Measurements from ENCODE around the gene ZBTB21.
A peak's percentile ranks its signal among the peaks of the same experiment; 100 is the strongest.

The ZBTB21 gene

DNA sequence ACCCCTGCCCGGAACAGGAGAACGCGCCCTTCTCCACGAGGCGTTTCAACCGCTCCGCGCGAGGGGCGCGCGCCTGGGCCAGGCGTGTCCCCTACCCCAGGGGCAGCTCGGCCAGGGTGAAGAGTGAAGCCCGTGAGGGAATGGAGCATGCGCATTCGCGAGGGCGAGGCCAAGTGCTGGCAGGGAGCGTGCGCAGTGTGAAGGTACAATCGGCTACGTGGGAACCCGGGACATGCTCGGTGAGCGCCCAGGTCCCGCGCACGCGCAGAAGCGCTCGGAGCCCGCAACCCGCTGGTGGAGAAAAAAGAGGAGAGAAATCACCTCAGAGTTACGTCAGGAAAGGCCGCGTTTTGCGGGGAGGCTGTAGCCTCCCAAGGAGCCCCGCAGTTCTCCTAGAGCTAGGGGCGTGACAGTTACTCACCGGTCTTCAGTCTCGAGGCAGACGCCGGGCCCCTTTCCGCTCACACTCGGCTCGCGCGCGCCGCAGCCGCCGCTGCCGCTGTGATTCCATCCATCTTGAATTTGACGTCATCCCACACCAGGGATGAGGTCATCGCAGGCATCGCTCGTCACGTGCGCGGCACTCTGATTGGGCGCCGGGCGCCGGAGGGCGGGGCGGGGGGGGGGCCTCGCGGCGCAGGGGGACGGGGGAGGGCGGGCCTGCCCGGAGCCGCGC is at the start of gene ZBTB21:
TSS of gene ZBTB21 (minus strand) at position 530 of the 676 bp plus-strand sequence. CDS start 16,265 bp downstream, outside the sequence.
- peak; percentile 99 for DNase-seq (ENCODE audit: low spot score)

GRCh38 chr21:42059721-42060120 is 49.6 kb upstream of the ZBTB21 start:
- DNase-seq (ENCODE audit: low spot score) = no peak

DNA sequence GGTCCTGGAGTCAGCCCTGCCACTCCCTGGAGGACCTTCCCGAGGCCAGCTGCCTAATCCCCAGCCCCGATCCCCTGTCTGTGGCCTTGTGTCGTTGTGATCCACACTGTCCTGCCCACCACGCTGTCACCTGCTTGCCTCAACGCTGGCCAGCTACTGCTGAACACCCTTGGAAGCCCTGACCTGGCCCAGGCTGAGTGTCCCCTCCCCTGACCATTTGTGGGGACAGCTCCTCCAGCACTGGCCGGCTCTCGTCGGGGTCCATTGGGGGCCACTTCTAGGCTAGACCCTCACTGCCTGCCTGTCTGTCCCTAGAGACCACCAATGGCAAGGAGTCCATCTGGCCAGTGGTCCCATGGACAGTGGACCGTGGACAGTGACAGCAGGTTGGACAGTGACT is 49.0 kb upstream of the ZBTB21 start:
- DNase-seq (ENCODE audit: low spot score) = no peak

DNA sequence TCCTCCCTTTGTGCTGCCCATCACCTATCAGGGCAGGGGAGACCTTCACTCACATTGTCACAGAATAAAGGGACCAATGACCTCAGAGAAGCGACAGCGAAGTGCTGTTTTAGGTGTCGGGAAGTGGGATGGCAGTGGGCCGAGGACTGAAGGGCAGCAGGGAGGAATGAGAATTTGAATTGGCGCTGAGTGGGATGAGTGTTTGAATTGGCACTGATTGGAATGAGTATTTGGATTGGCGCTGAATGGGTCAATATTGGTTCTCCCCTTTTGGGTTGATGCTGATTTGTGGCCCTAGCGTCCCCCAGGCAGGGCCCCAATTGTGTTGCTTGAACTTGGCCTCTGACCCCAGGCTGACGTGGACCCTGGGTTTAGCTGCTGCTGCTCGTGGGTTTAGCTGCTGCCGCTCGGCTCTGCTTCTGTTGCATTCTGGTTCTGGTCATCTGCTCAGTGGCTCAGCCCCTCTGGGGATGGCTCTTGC is 48.5 kb upstream of the ZBTB21 start:
- DNase-seq (ENCODE audit: low spot score) = no peak

GRCh38 chr21:42057851-42058437 is 47.8 kb upstream of the ZBTB21 start:
- DNase-seq (ENCODE audit: low spot score) = no peak

- DNase-seq (ENCODE audit: low spot score) = peak; percentile 71
Measured at GRCh38 chr21:42056996-42057689, 47.0 kb upstream of the ZBTB21 start.

GRCh38 chr21:42056468-42056867 is 46.3 kb upstream of the ZBTB21 start:
- no peak for DNase-seq (ENCODE audit: low spot score)

GRCh38 chr21:42055425-42055824 is 45.3 kb upstream of the ZBTB21 start:
- DNase-seq (ENCODE audit: low spot score) = no peak

- no peak for DNase-seq (ENCODE audit: low spot score)
Measured at GRCh38 chr21:42051788-42052187, 41.6 kb upstream of the ZBTB21 start.

DNA sequence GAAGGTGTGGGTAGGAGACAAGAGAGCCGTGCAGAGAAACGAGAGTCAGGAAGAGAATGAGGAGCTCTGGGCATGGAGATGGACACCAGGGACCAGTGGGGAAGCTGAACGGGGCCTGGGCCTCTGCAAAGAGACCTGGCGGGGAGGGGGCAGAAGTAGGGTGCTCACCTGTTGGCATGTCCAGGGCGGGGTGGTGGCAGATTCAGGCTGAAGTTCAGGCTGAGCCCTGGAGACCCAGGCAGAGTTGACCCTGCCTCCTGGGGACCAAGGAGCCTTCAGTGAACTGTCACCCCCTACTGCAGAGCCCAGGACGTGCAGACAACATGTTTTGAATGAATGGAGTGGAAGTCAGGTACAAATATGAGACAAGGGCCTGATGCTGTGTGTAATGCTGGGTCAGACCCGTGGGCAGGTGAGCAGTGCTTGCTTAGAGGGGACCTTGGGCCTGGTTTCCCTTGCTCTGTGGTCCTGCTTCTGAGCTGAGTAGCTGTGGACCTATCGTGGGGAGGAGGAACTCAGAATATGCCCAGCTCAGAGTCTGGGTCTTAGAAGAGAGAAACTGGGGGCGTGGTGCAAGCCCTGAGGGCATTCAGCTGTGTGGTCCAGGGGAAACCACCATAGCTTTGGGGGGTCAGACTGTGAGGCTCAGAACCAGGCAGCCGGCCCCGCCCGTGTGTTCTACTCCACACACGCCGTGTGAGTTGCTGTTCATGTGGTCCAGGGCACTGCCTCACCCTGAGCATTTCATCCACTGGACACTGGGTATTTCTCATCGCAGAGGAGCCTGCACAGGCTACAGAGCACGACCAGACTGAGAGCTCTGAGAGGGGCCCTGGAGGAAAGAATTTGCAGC is 39.6 kb upstream of the ZBTB21 start:
- DNase-seq (ENCODE audit: low spot score) = no peak

DNA sequence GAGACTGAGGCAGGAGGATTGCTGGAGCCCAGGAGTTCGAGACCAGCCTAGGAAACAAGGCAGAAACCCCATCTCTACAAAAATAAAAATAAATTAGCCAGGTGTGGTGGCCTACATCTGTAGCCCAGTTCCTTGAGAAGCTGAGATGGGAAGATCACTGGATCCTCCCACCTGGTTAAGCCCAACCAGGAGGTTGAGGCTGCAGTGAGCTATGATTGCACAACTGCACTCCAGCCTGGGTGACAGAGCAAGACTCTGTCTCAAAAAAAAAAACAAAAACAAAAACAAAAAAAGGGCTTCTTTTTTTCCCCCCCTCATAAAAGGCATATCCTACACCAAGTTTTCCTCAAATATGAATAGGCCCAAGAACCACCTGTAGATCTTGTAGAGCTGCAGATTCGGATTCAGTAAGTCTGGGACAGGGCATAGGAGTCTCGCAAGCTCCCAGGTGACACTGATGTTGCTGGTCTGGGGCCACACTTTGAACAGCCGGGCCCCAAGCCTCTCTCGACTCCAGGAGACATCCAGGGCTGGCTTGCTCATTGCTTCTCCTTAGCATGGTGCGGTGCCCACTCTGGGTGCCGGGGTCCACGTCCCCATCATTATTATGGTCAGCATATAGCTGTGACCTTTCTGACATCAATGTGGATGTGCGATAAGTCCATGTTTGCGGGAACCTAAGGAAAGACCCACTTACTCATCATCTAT is 38.9 kb upstream of the ZBTB21 start:
- no peak for DNase-seq (ENCODE audit: low spot score)

DNA sequence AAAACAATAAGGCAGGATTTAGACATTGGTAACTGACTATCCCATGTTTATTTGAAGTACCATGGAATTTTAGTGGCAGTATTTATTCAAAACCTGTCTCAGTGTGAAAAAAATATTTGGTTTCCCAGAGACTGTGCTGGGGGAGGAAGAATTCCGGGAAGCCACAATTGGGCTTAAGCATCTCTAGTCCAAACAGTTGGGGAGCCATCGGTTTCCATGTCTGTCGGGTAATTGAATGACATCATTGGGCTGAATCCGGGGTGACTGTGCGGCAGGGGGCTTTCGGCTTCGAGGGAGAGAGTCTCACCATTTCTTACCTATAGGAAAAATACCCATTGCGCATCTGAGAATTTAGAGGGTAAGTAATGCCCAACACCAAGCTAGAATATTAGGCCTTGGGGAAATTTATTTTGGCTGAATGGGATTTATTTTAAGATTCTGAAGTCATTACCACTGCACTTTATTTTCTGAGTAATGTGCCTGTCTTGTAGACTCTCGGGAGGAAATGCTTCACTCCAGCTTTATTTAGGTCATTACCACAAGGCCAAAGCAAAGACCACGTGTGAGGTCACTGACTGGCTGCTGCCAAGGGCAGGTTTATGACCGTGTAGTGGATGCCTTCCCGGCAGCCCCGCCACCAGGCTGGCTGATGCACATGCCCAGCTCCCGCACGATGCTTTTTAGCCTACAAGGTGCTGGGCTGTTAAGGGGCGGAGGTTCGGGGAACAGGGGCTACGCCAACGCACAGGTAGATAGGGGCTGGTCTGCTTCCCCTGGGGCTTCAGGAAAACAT is 37.9 kb upstream of the ZBTB21 start:
- DNase-seq (ENCODE audit: low spot score) = no peak

DNA sequence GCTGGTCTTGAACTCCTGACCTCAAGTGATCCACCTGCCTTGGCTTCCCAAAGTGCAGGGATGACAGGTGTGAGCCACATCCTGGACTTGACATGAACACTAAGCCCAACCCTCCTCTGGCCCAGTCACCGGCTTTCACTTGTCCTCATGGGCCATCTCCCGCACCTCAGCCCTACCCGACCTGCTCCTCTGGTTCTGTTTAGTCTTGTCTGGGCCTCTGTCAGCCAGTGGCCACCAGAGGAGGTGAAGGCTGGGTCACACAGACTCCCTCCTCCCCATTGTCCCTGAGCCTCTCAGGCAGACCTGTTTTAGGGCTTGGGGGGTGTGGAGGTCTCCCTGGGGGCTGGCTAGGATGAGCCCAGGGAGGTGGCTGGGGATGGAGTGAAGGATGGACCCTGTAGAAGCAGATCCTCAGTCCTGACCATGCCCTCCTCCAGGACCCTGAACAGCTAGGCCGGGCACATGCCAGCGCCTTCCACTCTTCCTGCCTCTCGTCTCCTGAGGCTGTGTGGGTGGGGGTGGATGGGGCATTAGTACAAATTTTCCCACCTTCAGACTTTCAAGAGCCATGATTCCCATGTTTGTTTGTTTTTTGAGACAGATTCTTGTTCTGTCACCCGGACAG is 34.8 kb upstream of the ZBTB21 start:
- DNase-seq (ENCODE audit: low spot score) = no peak

- DNase-seq (ENCODE audit: low spot score) = no peak
Measured at GRCh38 chr21:42043961-42044360, 33.8 kb upstream of the ZBTB21 start.

DNA sequence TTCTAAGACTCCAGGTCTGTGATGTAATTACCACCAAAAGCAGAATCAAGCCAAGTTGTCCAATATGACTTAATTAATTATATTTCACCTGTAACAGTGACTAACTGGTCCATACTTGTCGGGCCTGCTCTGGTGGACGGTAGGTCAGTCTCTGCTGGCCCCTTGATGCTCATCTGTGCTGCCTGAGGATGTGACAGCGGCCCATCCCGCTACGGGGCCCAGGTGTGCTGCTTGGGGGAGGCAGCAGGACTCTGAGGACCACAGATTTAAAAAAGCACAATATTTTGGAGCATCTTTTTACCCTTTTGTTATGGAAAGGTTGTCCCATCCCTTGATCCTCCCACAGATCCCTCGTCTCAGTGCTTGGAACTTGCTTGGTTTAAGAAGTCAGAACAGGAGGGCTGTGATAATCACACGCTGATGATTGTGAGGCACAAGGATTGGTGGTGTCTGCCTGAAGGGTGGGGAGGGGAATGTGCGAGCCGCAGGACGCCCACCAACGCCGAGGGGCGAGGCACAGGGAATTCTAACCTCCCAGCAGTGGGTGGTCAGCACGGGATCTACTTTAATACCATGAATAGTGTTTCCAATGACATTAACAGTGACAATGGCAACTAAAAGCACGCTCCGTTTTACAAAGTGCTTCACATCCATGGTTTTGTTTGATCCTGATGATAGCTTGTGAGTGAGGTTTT is 33.2 kb upstream of the ZBTB21 start:
- no peak for DNase-seq (ENCODE audit: low spot score)

DNA sequence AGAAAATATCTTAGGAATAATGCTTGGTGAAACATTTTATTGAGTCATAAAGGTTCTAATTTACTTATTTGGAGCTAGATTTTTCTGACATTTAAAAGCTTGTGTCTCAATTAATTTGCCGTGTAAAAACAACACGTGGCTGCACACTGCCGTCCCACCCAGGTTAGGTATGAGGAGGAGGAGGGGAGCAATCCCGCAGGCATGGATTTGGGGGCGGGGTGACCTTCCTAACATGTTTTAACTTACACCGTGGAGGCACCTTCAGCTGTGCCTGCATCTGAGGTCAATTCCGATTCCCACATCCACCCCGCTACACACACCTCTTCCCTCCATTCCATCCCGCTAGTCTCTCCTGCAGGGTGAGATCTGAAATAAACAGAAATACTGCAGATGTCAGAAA is 32.5 kb upstream of the ZBTB21 start:
- DNase-seq (ENCODE audit: low spot score) = no peak

DNA sequence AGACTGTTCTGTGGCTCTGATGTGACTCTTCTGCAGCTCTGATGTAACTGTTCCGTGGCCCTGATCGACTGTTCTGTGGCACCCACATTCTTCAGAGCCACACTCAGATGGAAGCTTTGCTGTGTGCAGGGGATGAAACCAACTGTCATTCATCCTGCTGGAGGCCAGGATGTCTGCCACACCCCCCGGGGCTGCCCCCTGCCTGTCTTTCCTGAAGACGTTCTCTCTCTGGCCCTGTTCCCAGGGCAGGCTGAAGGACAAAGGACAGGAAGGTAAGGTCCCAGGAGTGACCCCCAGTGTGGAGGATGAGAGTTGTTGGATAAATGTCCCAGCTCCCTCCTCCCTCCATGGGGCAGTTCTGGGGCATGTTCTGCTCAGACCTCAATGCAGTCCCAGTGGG is 31.6 kb upstream of the ZBTB21 start:
- DNase-seq (ENCODE audit: low spot score) = no peak

- DNase-seq (ENCODE audit: low spot score) = no peak
Measured at GRCh38 chr21:42041246-42041645, 31.1 kb upstream of the ZBTB21 start.

- DNase-seq (ENCODE audit: low spot score) = peak; percentile 20
Measured at GRCh38 chr21:42040411-42041180, 30.4 kb upstream of the ZBTB21 start.
